Endothelial cell of umbilical vein (primary cell): ENCODE results near the gene WIPF3. TPM values are rescaled to one million over a fixed set of nuclear protein-coding genes. Genes with fewer than 3 reads are reported as not detected.

ENCODE experiments used
- BruUV-seq: library from RNA; stranded (reverse); fragments of 400-500 nt; replicated peaks from 2 replicates; lab custom pipeline; 2021; lab: Mats Ljungman, UMichigan
- CTCF ChIA-PET: fragments of 300-600, 350-600 bp; sonication (Branson Sonifier 250); formaldehyde crosslinking; loops from one replicate; lab custom pipeline; 2021; ENCODE audit warnings: antibody characterized with exemption, inconsistent platforms; lab: Charles Lee
- POLR2A ChIA-PET: fragments of 300-600, 350-600 bp; sonication (Branson Sonifier 250); formaldehyde crosslinking; loops from one replicate; lab custom pipeline; 2021; ENCODE audit warnings: antibody characterized with exemption, inconsistent platforms; lab: Charles Lee
- DNase-seq: peaks from one replicate; pipeline ENCODE4 v3.0.0-alpha.2; 2011; ENCODE audit warnings: low read depth, low spot score
- FAIRE-seq: peaks from 2 replicates; lab custom pipeline; 2011; peaks lifted over from hg19 to GRCh38; lab: Jason Lieb, UNC
- H2AFZ ChIP-seq: 2 replicates; pipeline ENCODE4 v1.6.0; 2012; ENCODE audit warnings: low read depth, low read length, control low read depth, inconsistent platforms
- H3K27ac ChIP-seq: 2 replicates; pipeline ENCODE4 v1.5.1; 2011; ENCODE audit warnings: low read depth, mild to moderate bottlenecking, control low read depth, low read length, moderate library complexity; ENCODE audit not compliant: insufficient read depth
- H3K27me3 ChIP-seq, 2 experiments: 2 replicates each; pipeline versions ENCODE4 v1.6.0 to v1.6.1; 2011; ENCODE audit warnings: low read length in 2 of 2, mixed read lengths in 1 of 2; ENCODE audit not compliant: control insufficient read depth in 2 of 2, insufficient read depth in 2 of 2
- H3K36me3 ChIP-seq, 2 experiments: 2 replicates in 1 of 2; 3 replicates in 1 of 2; pipeline ENCODE4 v1.5.1; 2011; ENCODE audit warnings: low read length in 2 of 2, mild to moderate bottlenecking in 1 of 2, moderate library complexity in 1 of 2; ENCODE audit not compliant: control insufficient read depth in 2 of 2, insufficient read depth in 2 of 2; ENCODE audit errors: extremely low read depth in 1 of 2
- H3K4me1 ChIP-seq: 3 replicates; pipeline ENCODE4 v1.5.1; 2011; ENCODE audit warnings: mild to moderate bottlenecking, low read length; ENCODE audit not compliant: control insufficient read depth, insufficient read depth; ENCODE audit errors: extremely low read depth
- H3K4me2 ChIP-seq: 2 replicates; pipeline ENCODE4 v1.6.1; 2011; ENCODE audit warnings: low read length, control low read depth, mixed read lengths; ENCODE audit not compliant: insufficient read depth
- H3K4me3 ChIP-seq, 3 experiments: fragments of 200-600 bp in 1 of 3; sonication (generic), shearing (Covaris generic) in 1 of 3; replicated peaks in 1 of 3; 2 replicates each; pipeline ENCODE4 v1.5.1; 2011 to 2016; ENCODE audit warnings: control low read depth in 3 of 3, low read length in 3 of 3, mild to moderate bottlenecking in 2 of 3, inconsistent platforms in 1 of 3, low read depth in 1 of 3, moderate library complexity in 1 of 3; ENCODE audit not compliant: insufficient read depth in 1 of 3
- H3K79me2 ChIP-seq: 2 replicates; pipeline ENCODE4 v1.6.0; 2012; ENCODE audit warnings: low read length, inconsistent platforms; ENCODE audit not compliant: control insufficient read depth, insufficient read depth
- H3K9ac ChIP-seq: replicated peaks from 2 replicates; pipeline ENCODE3; 2011; ENCODE audit warnings: low read length, control low read depth; ENCODE audit not compliant: insufficient read depth; ENCODE audit errors: extremely low read depth
- H3K9me1 ChIP-seq: replicated peaks from 3 replicates; pipeline ENCODE4 v1.6.0; 2011; ENCODE audit warnings: mild to moderate bottlenecking, low read length; ENCODE audit not compliant: control insufficient read depth, insufficient read depth; ENCODE audit errors: extremely low read depth
- H3K9me3 ChIP-seq: replicated peaks from 2 replicates; pipeline ENCODE4 v1.5.1; 2012; ENCODE audit warnings: low read length, inconsistent platforms; ENCODE audit not compliant: control insufficient read depth, insufficient read depth
- H4K20me1 ChIP-seq: replicated peaks from 2 replicates; pipeline ENCODE3; 2011; ENCODE audit warnings: mild to moderate bottlenecking, low read length; ENCODE audit not compliant: control insufficient read depth, insufficient read depth; ENCODE audit errors: extremely low read depth
- CTCF ChIP-seq, 2 donors: IDR thresholded peaks; 1 replicate in 1 of 2; 2 replicates in 1 of 2; pipeline ENCODE4 v1.5.1; 2011; ENCODE audit warnings: low read length in 2 of 2, mild to moderate bottlenecking in 2 of 2, moderate library complexity in 2 of 2, control low read depth in 1 of 2, inconsistent platforms in 1 of 2, low read depth in 1 of 2; ENCODE audit not compliant: insufficient read depth in 1 of 2; ENCODE audit errors: extremely low read depth in 1 of 2
- FOS ChIP-seq: IDR thresholded peaks from 2 replicates; pipeline ENCODE4 v1.6.1; 2011; ENCODE audit warnings: mild to moderate bottlenecking, low read length, moderate library complexity, borderline replicate concordance; ENCODE audit not compliant: insufficient read depth
- GATA2 ChIP-seq: IDR thresholded peaks from 2 replicates; pipeline ENCODE4 v1.7.0; 2011; ENCODE audit warnings: low read depth, mild to moderate bottlenecking, moderate library complexity, mixed read lengths, low read length; ENCODE audit not compliant: insufficient read length, insufficient read depth
- JUN ChIP-seq: IDR thresholded peaks from 2 replicates; pipeline ENCODE4 v1.6.1; 2011; ENCODE audit warnings: borderline replicate concordance, low read depth; ENCODE audit not compliant: insufficient read length, insufficient read depth
- MAX ChIP-seq: IDR thresholded peaks from 2 replicates; pipeline ENCODE4 v1.6.1; 2011; ENCODE audit not compliant: insufficient read depth, insufficient read length
- POLR2A ChIP-seq: IDR thresholded peaks from 2 replicates; pipeline ENCODE4 v1.6.1; 2012; ENCODE audit warnings: low read depth, mild to moderate bottlenecking, control low read depth, low read length
- dilution Hi-C: fragments of 300-500 bp; cut with MboI; formaldehyde crosslinking; loops from one replicate; pipeline ENCODE4 v1.15.0; 2019; ENCODE audit warnings: low sequenced_read_pairs; ENCODE audit not compliant: extremely low pct_ligation_motif_present
- intact Hi-C: fragments of 100-400 bp; cut with micrococcal nuclease; formaldehyde crosslinking; loops from one replicate; pipeline ENCODE4 v1.10.0; 2022
- polyA plus RNA-seq, 4 experiments: library from polyadenylated mRNA; depleted of rRNA in 3 of 4; stranded (reverse) in 3 of 4; unstranded in 1 of 4; fragments of >200 nt; gene quantifications; 2 replicates each; pipeline versions ENCODE4 v1.2.1 to v1.2.3, GENCODE V29; 2011 to 2012; ENCODE audit warnings: missing spikeins in 1 of 4
- total RNA-seq: library from RNA; stranded (reverse); gene quantifications from 2 replicates; pipeline ENCODE4 v1.2.3, GENCODE V29; 2021

Gene WIPF3
- total and polyA plus RNA-seq, 2 donors (not counting 3 experiments of a cell fraction or from before 2014, with no cell fraction given): 0.01 to 0.35 TPM

- intact Hi-C loops: no loop called here
- no peaks in the 10 kb centered on the region for H3K79me2 ChIP-seq
- no peaks in the 10 kb centered on the region for H3K36me3 ChIP-seq
- no peak overlapping the region for H3K27ac ChIP-seq
- no peak for TF ChIP-seq MAX
- TF ChIP-seq GATA2: no peak
- no TSS peak for BruUV-seq
- H4K20me1 ChIP-seq: no peaks in the 10 kb centered on the region
- DNase-seq (no peak), FAIRE-seq (no peak)
- no peak overlapping the region for H3K9ac ChIP-seq
- H3K27me3 ChIP-seq: peaks cover 8 to 11% of the 10 kb centered on the region in 2 experiments
- no peaks in the 10 kb centered on the region for H3K9me1 ChIP-seq
- H2AFZ ChIP-seq: no peak overlapping the region
- ChIA-PET POLR2A (no interaction called here), CTCF (no interaction called here)
- no peaks in the 10 kb centered on the region for H3K4me1 ChIP-seq
- dilution Hi-C loops: no loop called here
- no peaks in the 10 kb centered on the region for H3K9me3 ChIP-seq
- H3K4me2 ChIP-seq: no peak overlapping the region
- H3K4me3 ChIP-seq: no peak overlapping the region
These were observed 48.1 kb downstream of the WIPF3 start for GRCh38 chr7:29854257-29854938.

- no peak for DNase-seq
- Histone ChIP-seq H3K36me3 (no peaks in the 10 kb centered on the region), H4K20me1 (no peaks in the 10 kb centered on the region), H3K79me2 (no peaks in the 10 kb centered on the region), H2AFZ (no peak overlapping the region), H3K27ac (no peak overlapping the region), H3K4me2 (no peak overlapping the region), H3K4me1 (no peaks in the 10 kb centered on the region), H3K9ac (no peak overlapping the region), H3K9me1 (no peaks in the 10 kb centered on the region), H3K9me3 (no peaks in the 10 kb centered on the region), H3K27me3 (peaks cover 8% of the 10 kb centered on the region in 2 experiments), H3K4me3 (no peak overlapping the region)
- TF ChIP-seq JUN (no peak), CTCF (IDR thresholded peaks at IDR 0.05; ENCODE audit: extremely low read depth in 1 of 2, insufficient read depth in 1 of 2, low read depth in 1 of 2, low read length in 2 of 2) (no peak), POLR2A (no peak), MAX (no peak), FOS (no peak)
- intact Hi-C loops: no loop called here
- ChIA-PET POLR2A (no interaction called here), CTCF (no interaction called here)
- no peak for FAIRE-seq
- dilution Hi-C loops: no loop called here
- BruUV-seq: no TSS peak
These were observed 51.3 kb downstream of the WIPF3 start for GRCh38 chr7:29857654-29858053.
